B cell (primary cell): Measurements from ENCODE around the gene RAB15. TPM values are rescaled to one million over a fixed set of nuclear protein-coding genes. Genes with fewer than 3 reads are reported as not detected.

Experiments
- ATAC-seq: fragments of 200-7000 bp; cut with Tn5 transposase; one replicate; pipeline ENCODE4 v1.10.0; 2021; ENCODE audit warnings: low read depth, mild to moderate bottlenecking, moderate number of reproducible peaks, moderate library complexity
- CTCF ChIA-PET: fragments of 350-600 bp; sonication (Branson Sonifier 250); formaldehyde crosslinking; loops from one replicate; lab custom pipeline; 2021; ENCODE audit warnings: antibody characterized with exemption, inconsistent platforms; lab: Charles Lee
- POLR2A ChIA-PET: fragments of 350-600 bp; sonication (Branson Sonifier 250); formaldehyde crosslinking; loops from one replicate; lab custom pipeline; 2021; ENCODE audit warnings: antibody characterized with exemption; lab: Charles Lee
- DNase-seq: peaks from one replicate; pipeline ENCODE4 v3.0.0; 2013
- H2AFZ ChIP-seq: 2 replicates; pipeline ENCODE4 v1.6.1; 2012; ENCODE audit warnings: mild to moderate bottlenecking, low read depth, low read length; ENCODE audit not compliant: insufficient read depth, poor library complexity, severe bottlenecking
- H3K27ac ChIP-seq, 2 donors: 1 replicate in 1 of 2; 2 replicates in 1 of 2; pipeline ENCODE4 v1.5.1; 2012 to 2013; ENCODE audit warnings: low read length in 2 of 2, mild to moderate bottlenecking in 2 of 2, moderate library complexity in 1 of 2
- H3K27me3 ChIP-seq, 4 experiments: fragments of 200-600 bp in 1 of 4; sonication (generic) in 1 of 4; replicated peaks in 1 of 4; 1 replicate in 2 of 4; 2 replicates in 2 of 4; pipeline versions ENCODE4 v1.6.1 to v1.7.0; 2013 to 2016; ENCODE audit warnings: low read length in 3 of 4, mild to moderate bottlenecking in 2 of 4, mixed read lengths in 1 of 4, moderate library complexity in 1 of 4; ENCODE audit not compliant: insufficient read depth in 4 of 4, control insufficient read depth in 3 of 4; ENCODE audit errors: control extremely low read depth in 1 of 4
- H3K36me3 ChIP-seq, 2 experiments: replicated peaks in 1 of 2; 1 replicate in 1 of 2; 2 replicates in 1 of 2; pipeline versions ENCODE4 v1.6.1 to v1.7.1; 2013; ENCODE audit warnings: low read length in 1 of 2; ENCODE audit not compliant: insufficient read depth in 2 of 2, control insufficient read depth in 1 of 2; ENCODE audit errors: control extremely low read depth in 1 of 2, extremely low read depth in 1 of 2
- H3K4me1 ChIP-seq, 2 donors: fragments of 200-600 bp in 1 of 2; sonication (generic) in 1 of 2; 1 replicate in 1 of 2; 2 replicates in 1 of 2; pipeline versions ENCODE4 v1.5.1 to v1.6.1; 2013 to 2017; ENCODE audit warnings: low read length in 2 of 2; ENCODE audit not compliant: control insufficient read depth in 2 of 2, insufficient read depth in 2 of 2
- H3K4me2 ChIP-seq: replicated peaks from 2 replicates; pipeline ENCODE3; 2012; ENCODE audit warnings: mild to moderate bottlenecking, low read depth, low read length; ENCODE audit not compliant: poor library complexity, severe bottlenecking
- H3K4me3 ChIP-seq, 5 experiments: fragments of 200-600 bp in 1 of 5; sonication (generic) in 1 of 5; 1 replicate in 3 of 5; 2 replicates in 2 of 5; pipeline versions ENCODE4 v1.5.1 to v1.7.0; 2011 to 2016; ENCODE audit warnings: low read length in 4 of 5, mild to moderate bottlenecking in 4 of 5, low read depth in 2 of 5, control low read depth in 1 of 5, moderate library complexity in 1 of 5; ENCODE audit not compliant: insufficient read depth in 1 of 5; ENCODE audit errors: control extremely low read depth in 1 of 5, extremely low read depth in 1 of 5
- H3K79me2 ChIP-seq: fragments of 200-600 bp; sonication (generic); one replicate; pipeline ENCODE4 v1.6.0; 2016; ENCODE audit warnings: low read length; ENCODE audit not compliant: control insufficient read depth, insufficient read depth
- H3K9ac ChIP-seq: fragments of 200-600 bp; sonication (generic); 2 replicates; pipeline ENCODE4 v1.6.1; 2017; ENCODE audit warnings: mild to moderate bottlenecking, low read length, moderate library complexity
- H3K9me3 ChIP-seq, 3 donors: one replicate each; pipeline versions ENCODE4 v1.6.1 to v1.7.1; 2013; ENCODE audit warnings: low read length in 2 of 3; ENCODE audit not compliant: control insufficient read depth in 2 of 3, insufficient read depth in 1 of 3; ENCODE audit errors: control extremely low read depth in 1 of 3
- H4K20me1 ChIP-seq: 2 replicates; pipeline ENCODE4 v1.6.0; 2012; ENCODE audit warnings: mild to moderate bottlenecking, low read length; ENCODE audit not compliant: insufficient read depth, control insufficient read depth, poor library complexity, severe bottlenecking
- H3K27ac Mint-ChIP-seq: one replicate; pipeline ENCODE4 v1.8.0; 2021; ENCODE audit warnings: mixed read lengths
- H3K27me3 Mint-ChIP-seq: one replicate; pipeline ENCODE4 v1.8.0; 2021; ENCODE audit warnings: mixed read lengths
- H3K4me1 Mint-ChIP-seq: one replicate; pipeline ENCODE4 v1.8.0; 2021; ENCODE audit warnings: mixed read lengths
- H3K4me3 Mint-ChIP-seq: one replicate; pipeline ENCODE4 v1.8.0; 2021; ENCODE audit warnings: mixed read lengths
- H3K9me3 Mint-ChIP-seq: one replicate; pipeline ENCODE4 v1.8.0; 2022; ENCODE audit warnings: mixed read lengths; ENCODE audit not compliant: insufficient read depth
- EZH2 ChIP-seq: IDR thresholded peaks from 2 replicates; pipeline ENCODE4 v1.6.1; 2012; ENCODE audit warnings: borderline replicate concordance, low read depth, mild to moderate bottlenecking, moderate library complexity, low read length; ENCODE audit not compliant: insufficient read depth, poor library complexity, severe bottlenecking
- WGBS: methylation state at CpG from one replicate; pipeline ENCODE4 v1.1.5; 2013; ENCODE audit warnings: missing lambda C conversion rate; ENCODE audit not compliant: insufficient coverage; 5-methylcytosine and 5-hydroxymethylcytosine counted together
- intact Hi-C: fragments of 100-400 bp; cut with micrococcal nuclease; formaldehyde crosslinking; loops from one replicate; pipeline ENCODE4 v1.10.0; 2022
- polyA plus RNA-seq: library from polyadenylated mRNA; depleted of rRNA; stranded (reverse); fragments of >200 nt; gene quantifications from 2 replicates; pipeline ENCODE4 v1.2.3, GENCODE V29; 2012
- total RNA-seq, 2 donors: library from RNA; stranded (reverse); fragments of 120-200 nt in 1 of 2; gene quantifications; 1 replicate in 1 of 2; 2 replicates in 1 of 2; pipeline versions ENCODE4 v1.2.3 to v1.2.4, GENCODE V29; 2013 to 2022
- TF ChIP-seq, protein P1 (sequence below): fragments of 200-600 bp; IDR thresholded peaks from one replicate; pipeline ENCODE4 v1.8.0; 2022; ENCODE audit warnings: antibody characterized with exemption, mild to moderate bottlenecking

The RAB15 gene
- total and polyA plus RNA-seq, 2 donors (not counting 1 experiment from before 2014, with no cell fraction given) = 0.17 to 0.19 TPM

DNA sequence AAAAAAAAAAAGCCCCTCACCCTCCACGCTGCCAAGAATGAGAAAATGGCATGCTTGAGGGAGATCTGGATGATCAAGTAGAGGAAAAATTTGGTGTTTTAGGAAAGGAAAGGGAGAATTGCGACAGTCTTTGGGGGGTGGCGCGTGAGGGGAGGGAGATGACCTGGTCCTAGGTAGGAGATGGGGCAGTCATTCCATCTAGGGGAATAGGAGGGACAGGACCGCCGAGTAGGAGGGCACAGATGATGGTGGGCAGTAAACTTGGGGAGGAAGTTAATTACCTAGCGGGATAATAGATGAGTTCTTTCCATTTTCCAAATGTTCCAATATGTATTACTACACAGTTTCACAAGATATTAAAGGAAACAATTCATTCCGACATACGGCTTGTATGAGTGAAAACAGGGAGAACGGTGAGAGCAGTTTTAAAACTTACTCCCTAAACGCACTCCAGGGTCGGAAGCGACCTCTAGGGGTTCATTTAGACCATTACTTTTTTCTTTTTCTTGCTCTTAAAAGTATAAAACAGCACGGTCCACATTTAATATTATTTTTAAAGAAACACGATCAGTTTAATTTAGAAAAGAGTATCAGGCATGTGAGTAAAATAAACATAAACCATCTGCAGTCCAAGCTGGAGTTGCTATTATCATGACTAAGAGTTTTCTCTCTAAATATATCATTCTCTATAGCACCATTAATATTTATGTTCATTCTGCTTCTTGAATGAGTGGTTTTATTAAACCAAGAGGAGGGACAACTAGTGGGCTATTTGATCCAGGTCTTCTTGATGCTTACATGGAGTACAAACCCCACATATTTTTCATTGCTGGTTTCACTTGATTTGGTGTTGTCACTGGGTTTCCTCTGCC is 11.5 kb upstream of the RAB15 start:
- Mint-ChIP-seq H3K4me3 (peak overlapping the region; percentile 80), H3K9me3 (no peaks in the 10 kb centered on the region), H3K27me3 (peaks cover 18% of the 10 kb centered on the region), H3K4me1 (peaks cover 25% of the 10 kb centered on the region), H3K27ac (peak overlapping the region; percentile 43)
- peaks cover 0 to 6% (median 3%) of the 10 kb centered on the region in 4 experiments for H3K27me3 ChIP-seq
- H3K79me2 ChIP-seq = peaks cover 15% of the 10 kb centered on the region
- H2AFZ ChIP-seq = peak overlapping the region; percentile 49
- WGBS = 13% methylated on average over 3 of the region's 15 CpGs
- no peak overlapping the region for H3K4me3 ChIP-seq
- ATAC-seq (no peak), DNase-seq (peak; percentile 62)
- POLR2A ChIA-PET = interaction anchor here (0.7 kb wide), 1 partner anchor 486 kb away, joined by 6 read pairs; no protein-coding TSS in a partner anchor
- CTCF ChIA-PET = interaction anchor here (0.5 to 1.7 kb wide), 10 partner anchors 8 to 1088 kb away, joined by 3 to 7 read pairs (median 3); no protein-coding TSS in a partner anchor
- no peaks in the 10 kb centered on the region for H4K20me1 ChIP-seq
- no peaks in the 10 kb centered on the region for H3K36me3 ChIP-seq
- TF ChIP-seq, protein P1, sequence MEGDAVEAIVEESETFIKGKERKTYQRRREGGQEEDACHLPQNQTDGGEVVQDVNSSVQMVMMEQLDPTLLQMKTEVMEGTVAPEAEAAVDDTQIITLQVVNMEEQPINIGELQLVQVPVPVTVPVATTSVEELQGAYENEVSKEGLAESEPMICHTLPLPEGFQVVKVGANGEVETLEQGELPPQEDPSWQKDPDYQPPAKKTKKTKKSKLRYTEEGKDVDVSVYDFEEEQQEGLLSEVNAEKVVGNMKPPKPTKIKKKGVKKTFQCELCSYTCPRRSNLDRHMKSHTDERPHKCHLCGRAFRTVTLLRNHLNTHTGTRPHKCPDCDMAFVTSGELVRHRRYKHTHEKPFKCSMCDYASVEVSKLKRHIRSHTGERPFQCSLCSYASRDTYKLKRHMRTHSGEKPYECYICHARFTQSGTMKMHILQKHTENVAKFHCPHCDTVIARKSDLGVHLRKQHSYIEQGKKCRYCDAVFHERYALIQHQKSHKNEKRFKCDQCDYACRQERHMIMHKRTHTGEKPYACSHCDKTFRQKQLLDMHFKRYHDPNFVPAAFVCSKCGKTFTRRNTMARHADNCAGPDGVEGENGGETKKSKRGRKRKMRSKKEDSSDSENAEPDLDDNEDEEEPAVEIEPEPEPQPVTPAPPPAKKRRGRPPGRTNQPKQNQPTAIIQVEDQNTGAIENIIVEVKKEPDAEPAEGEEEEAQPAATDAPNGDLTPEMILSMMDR = peak; percentile 87
- no peak for TF ChIP-seq EZH2
- no peaks in the 10 kb centered on the region for H3K9me3 ChIP-seq
- no peak overlapping the region for H3K27ac ChIP-seq
- H3K4me1 ChIP-seq = peaks cover 15% of the 10 kb centered on the region in 2 donors
- no peak overlapping the region for H3K9ac ChIP-seq
- intact Hi-C loops = loop anchor here (5.0 to 10.0 kb wide), 2 partner anchors 181 to 621 kb away; no protein-coding TSS in a partner anchor
- peak overlapping the region; percentile 50 for H3K4me2 ChIP-seq
